ENCODE measurements around the gene ARIH2. TPM values are rescaled to one million over a fixed set of nuclear protein-coding genes. Genes with fewer than 3 reads are reported as not detected.

ARIH2 gene
- total RNA-seq, 1 donor from 2014 or later, result 88.1 TPM

- no peaks in the 10 kb centered on the region for H3K4me1 ChIP-seq
- no peak for TF ChIP-seq CTCF (IDR thresholded peaks at IDR 0.05)
- no peak overlapping the region for H3K4me3 ChIP-seq
- DNase-seq, result no peak
- H3K27me3 ChIP-seq, result no peaks in the 10 kb centered on the region
- peaks cover 89% of the 10 kb centered on the region for H3K36me3 ChIP-seq
- no peaks in the 10 kb centered on the region for H3K9me3 ChIP-seq
- ATAC-seq, result no peak
- H3K27ac ChIP-seq, result no peak overlapping the region
- intact Hi-C loops (cut with DNase I), result no loop called here
Measured at GRCh38 chr3:49034650-49035049, 116.0 kb downstream of the ARIH2 start.

GRCh38 chr3:49035281-49035680 lies 116.6 kb downstream of the ARIH2 start:
- intact Hi-C loops (cut with DNase I), result no loop called here
- Histone ChIP-seq H3K4me3 (no peak overlapping the region), H3K27ac (no peak overlapping the region), H3K36me3 (peaks cover 87% of the 10 kb centered on the region), H3K4me1 (no peaks in the 10 kb centered on the region), H3K27me3 (no peaks in the 10 kb centered on the region), H3K9me3 (no peaks in the 10 kb centered on the region)
- ATAC-seq (peak; percentile 65), DNase-seq (no peak)
- no peak for TF ChIP-seq CTCF (IDR thresholded peaks at IDR 0.05)

Small RNA genes within 50 kb of the gene (microRNA-seq; reads per million reads assigned to microRNA genes)
- gene MIR191 (ENCODE audit: borderline microRNAs expressed) (8,067 reads per million, percentile 95 among the genes with 10 or more reads in this experiment), gene MIR425 (ENCODE audit: borderline microRNAs expressed) (814 reads per million, percentile 84 among the genes with 10 or more reads in this experiment)

Other genes with a start within 250 kb of the ARIH2 start
- 18.3 TPM for gene NCKIPSD, start 232.9 kb upstream of the ARIH2 start, total RNA-seq
- gene IP6K2, start 201.6 kb upstream of the ARIH2 start, total RNA-seq, result 44.2 TPM
- 47.6 TPM for gene PRKAR2A, start 71.0 kb upstream of the ARIH2 start, total RNA-seq
- gene SLC25A20, start 20.0 kb upstream of the ARIH2 start, total RNA-seq, result 26.0 TPM
- gene P4HTM, start 71.4 kb downstream of the ARIH2 start, total RNA-seq, result 38.0 TPM
- gene WDR6, start 88.5 kb downstream of the ARIH2 start, total RNA-seq, result 172 TPM
- 19.0 TPM for gene DALRD3, start 99.7 kb downstream of the ARIH2 start, total RNA-seq
- gene NDUFAF3, start 103.3 kb downstream of the ARIH2 start, total RNA-seq, result 77.6 TPM
- 107 TPM for gene IMPDH2, start 110.6 kb downstream of the ARIH2 start, total RNA-seq
- 83.9 TPM for gene QRICH1, start 175.2 kb downstream of the ARIH2 start, total RNA-seq
- gene QARS1, start 185.9 kb downstream of the ARIH2 start, total RNA-seq, result 172 TPM
- 63.9 TPM for gene USP19, start 202.0 kb downstream of the ARIH2 start, total RNA-seq
- gene LAMB2, start 214.2 kb downstream of the ARIH2 start, total RNA-seq, result 489 TPM
- 22.1 TPM for gene CCDC71, start 247.5 kb downstream of the ARIH2 start, total RNA-seq

All from upper lobe of right lung (tissue), 1 donor.